HepG2 (cell line): ENCODE measurements around the gene SCGB2A2. TPM values are rescaled to one million over a fixed set of nuclear protein-coding genes. Genes with fewer than 3 reads are reported as not detected.

Source experiments
- ATAC-seq: fragments of 200-7000 bp; cut with Tn5 transposase; 3 replicates; pipeline ENCODE4 v1.9.1; 2020; ENCODE audit warnings: mild to moderate bottlenecking, moderate library complexity
- BruUV-seq: library from RNA; stranded (reverse); fragments of 400-500 nt; replicated peaks from 2 replicates; lab custom pipeline; 2021; lab: Mats Ljungman, UMichigan
- CTCF ChIA-PET: fragments of 300-600 bp; formaldehyde crosslinking; extraction: SDS; loops from one replicate; lab custom pipeline; 2021; ENCODE audit warnings: low total read pairs, inconsistent platforms, low intra/inter-chr PET ratio; lab: Yijun Ruan, JAX
- POLR2A ChIA-PET: fragments of 350-600 bp; sonication (Branson Sonifier 250); formaldehyde crosslinking; loops from one replicate; lab custom pipeline; 2020; ENCODE audit warnings: antibody characterized with exemption, inconsistent platforms; lab: Yijun Ruan, JAX
- DNase-seq: peaks from one replicate; pipeline ENCODE4 v3.0.0-alpha.2; 2015; ENCODE audit warnings: low spot score
- FAIRE-seq: peaks from 3 replicates; lab custom pipeline; 2011; peaks lifted over from hg19 to GRCh38; lab: Jason Lieb, UNC
- H2AFZ ChIP-seq: one replicate; pipeline ENCODE4 v1.6.1; 2011; ENCODE audit warnings: low read length, inconsistent platforms
- H3K27ac ChIP-seq: fragments of 300-600 bp; 3 replicates; pipeline ENCODE4 v1.8.0; 2011; ENCODE audit warnings: mixed run types, mild to moderate bottlenecking, mixed read lengths, low read length, inconsistent platforms; ENCODE audit not compliant: insufficient read depth; ENCODE audit errors: extremely low read length
- H3K27me3 ChIP-seq, 2 experiments: fragments of 200-600 bp in 1 of 2; 2 replicates in 1 of 2; 3 replicates in 1 of 2; pipeline versions ENCODE4 v1.6.0 to v1.8.0; 2011; ENCODE audit warnings: low read length in 2 of 2, mild to moderate bottlenecking in 2 of 2, moderate library complexity in 2 of 2, inconsistent platforms in 1 of 2; ENCODE audit not compliant: insufficient read depth in 2 of 2, control insufficient read depth in 1 of 2
- H3K36me3 ChIP-seq, 2 experiments: fragments of 200-600 bp in 1 of 2; replicated peaks in 1 of 2; 2 replicates in 1 of 2; 3 replicates in 1 of 2; pipeline versions ENCODE4 v1.5.1 to v1.8.0; 2011; ENCODE audit warnings: low read length in 2 of 2, inconsistent platforms in 1 of 2; ENCODE audit not compliant: insufficient read depth in 2 of 2, control insufficient read depth in 1 of 2
- H3K4me1 ChIP-seq: 2 replicates; pipeline ENCODE4 v1.5.1; 2012; ENCODE audit warnings: low read length, inconsistent platforms; ENCODE audit not compliant: insufficient read depth
- H3K4me2 ChIP-seq: 2 replicates; pipeline ENCODE4 v1.6.0; 2011; ENCODE audit warnings: low read depth, low read length, inconsistent platforms
- H3K4me3 ChIP-seq, 3 experiments: fragments of 200-600 bp in 1 of 3; sonication (generic), shearing (Covaris generic) in 1 of 3; replicated peaks in 1 of 3; 2 replicates each; pipeline ENCODE4 v1.5.1; 2011 to 2016; ENCODE audit warnings: low read length in 3 of 3, inconsistent platforms in 2 of 3, low read depth in 2 of 3, mild to moderate bottlenecking in 2 of 3, control low read depth in 1 of 3, mixed read lengths in 1 of 3; ENCODE audit not compliant: insufficient read depth in 1 of 3
- H3K79me2 ChIP-seq: one replicate; pipeline ENCODE4 v1.6.1; 2011; ENCODE audit warnings: low read length, inconsistent platforms; ENCODE audit not compliant: insufficient read depth
- H3K9ac ChIP-seq: 2 replicates; pipeline ENCODE4 v1.6.0; 2011; ENCODE audit warnings: mild to moderate bottlenecking, low read depth, low read length, inconsistent platforms; ENCODE audit not compliant: insufficient read depth
- H3K9me3 ChIP-seq: 2 replicates; pipeline ENCODE4 v1.5.1; 2012; ENCODE audit warnings: mild to moderate bottlenecking, low read length
- H4K20me1 ChIP-seq: 2 replicates; pipeline ENCODE4 v1.6.0; 2011; ENCODE audit warnings: inconsistent platforms, mild to moderate bottlenecking, low read length, moderate library complexity; ENCODE audit not compliant: insufficient read depth
- BCL3 ChIP-seq: sonication (generic); formaldehyde crosslinking; IDR thresholded peaks from 2 replicates; pipeline ENCODE4 v1.5.1; 2020; ENCODE audit warnings: mild to moderate bottlenecking, missing genetic modification reagents, moderate library complexity
- CHCHD3 ChIP-seq: sonication (generic); formaldehyde crosslinking; IDR thresholded peaks from 2 replicates; pipeline ENCODE4 v1.8.0; 2022; ENCODE audit warnings: mild to moderate bottlenecking, missing genetic modification reagents, moderate library complexity
- FOXC1 ChIP-seq: sonication (generic); formaldehyde crosslinking; IDR thresholded peaks from 2 replicates; pipeline ENCODE4 v1.8.0; 2022; ENCODE audit warnings: mild to moderate bottlenecking, missing genetic modification reagents, borderline replicate concordance
- HNRNPLL ChIP-seq: fragments of 200-400 bp; formaldehyde crosslinking; IDR thresholded peaks from 2 replicates; pipeline ENCODE4 v1.6.1; 2017; ENCODE audit warnings: mild to moderate bottlenecking, low read depth, low read length; ENCODE audit not compliant: poor library complexity, severe bottlenecking
- IKZF1 ChIP-seq: fragments of 450-650 bp; IDR thresholded peaks from 2 replicates; pipeline ENCODE4 v1.7.1; 2016
- KLF9 ChIP-seq: IDR thresholded peaks from 2 replicates; pipeline ENCODE4 v1.6.1; 2016; ENCODE audit warnings: low read depth
- KMT2B ChIP-seq: IDR thresholded peaks from 2 replicates; pipeline ENCODE4 v1.6.1; 2016; ENCODE audit warnings: missing genetic modification reagents, missing compliant biosample characterization
- MXD4 ChIP-seq: IDR thresholded peaks from 2 replicates; pipeline ENCODE4 v1.6.1; 2016; ENCODE audit warnings: mild to moderate bottlenecking, missing biosample characterization, missing genetic modification reagents
- NFE2 ChIP-seq: sonication (generic); formaldehyde crosslinking; IDR thresholded peaks from 2 replicates; pipeline ENCODE4 v1.4.0; 2020; ENCODE audit warnings: missing genetic modification reagents
- SAFB2 ChIP-seq: sonication (generic); formaldehyde crosslinking; IDR thresholded peaks from 2 replicates; pipeline ENCODE4 v1.5.1; 2020; ENCODE audit warnings: missing genetic modification reagents, low read depth, mild to moderate bottlenecking, borderline replicate concordance
- ZBTB3 ChIP-seq: sonication (generic); formaldehyde crosslinking; IDR thresholded peaks from 2 replicates; pipeline ENCODE4 v1.4.0; 2020; ENCODE audit warnings: low read depth, mild to moderate bottlenecking, moderate library complexity, missing genetic modification reagents, borderline replicate concordance
- ZNF431 ChIP-seq: sonication (generic); formaldehyde crosslinking; IDR thresholded peaks from 2 replicates; pipeline ENCODE4 v1.9.0; 2022; ENCODE audit warnings: missing genetic modification reagents, low read depth, mild to moderate bottlenecking, borderline replicate concordance
- ZNF670 ChIP-seq: sonication (generic); formaldehyde crosslinking; IDR thresholded peaks from 2 replicates; pipeline ENCODE4 v1.8.0; 2022; ENCODE audit warnings: mild to moderate bottlenecking, missing genetic modification reagents, borderline replicate concordance
- WGBS: methylation state at CpG from one replicate; pipeline ENCODE4 v1.1.6; 2017; ENCODE audit warnings: low lambda C conversion rate; 5-methylcytosine and 5-hydroxymethylcytosine counted together
- in situ Hi-C: cut with HindIII; loops from 2 replicates; pipeline ENCODE4 v1.10.0; 2017; ENCODE audit warnings: low pct_unique_long_range_greater_than_20kb; ENCODE audit not compliant: extremely low pct_ligation_motif_present
- intact Hi-C: fragments of 100-400 bp; cut with micrococcal nuclease; formaldehyde crosslinking; loops from one replicate; pipeline ENCODE4 v1.10.0; 2022; ENCODE audit not compliant: unreplicated experiment
- polyA plus RNA-seq, 8 experiments: library from polyadenylated mRNA; depleted of rRNA in 3 of 8; stranded (reverse) in 7 of 8; unstranded in 1 of 8; fragments of >200 nt; fragmentation: Illumina TruSeq in 4 of 8; extraction: Trizol in 4 of 8; gene quantifications; 2 replicates each; pipeline versions ENCODE4 v1.2.1 to v1.2.3, GENCODE V29; 2011 to 2016; ENCODE audit warnings: low read depth in 4 of 8, missing spikeins in 1 of 8, mixed read lengths in 1 of 8; ENCODE audit not compliant: insufficient read depth in 1 of 8
- total RNA-seq, 5 experiments: library from RNA; depleted of rRNA; stranded (reverse); fragments of >200 nt; fragmentation: Illumina TruSeq; extraction: Trizol; gene quantifications; 2 replicates each; pipeline ENCODE4 v1.2.3, GENCODE V29; 2016; ENCODE audit warnings: low read depth in 1 of 5
- TF ChIP-seq, protein P1 (sequence below): sonication (generic); formaldehyde crosslinking; IDR thresholded peaks from 2 replicates; pipeline ENCODE4 v1.5.0; 2020; ENCODE audit warnings: mild to moderate bottlenecking, missing genetic modification reagents
- TF ChIP-seq, protein P2 (sequence below): sonication (generic); formaldehyde crosslinking; conservative IDR thresholded peaks from 2 replicates; pipeline ENCODE4 v1.4.0; 2020; ENCODE audit warnings: mild to moderate bottlenecking, missing genetic modification reagents, moderate library complexity

Gene SCGB2A2
- total and polyA plus RNA-seq, 2 of the 13 experiments (the other 11 are each of a cell fraction or from before 2014, with no cell fraction given), result 0.12 TPM; not detected in 1

DNA sequence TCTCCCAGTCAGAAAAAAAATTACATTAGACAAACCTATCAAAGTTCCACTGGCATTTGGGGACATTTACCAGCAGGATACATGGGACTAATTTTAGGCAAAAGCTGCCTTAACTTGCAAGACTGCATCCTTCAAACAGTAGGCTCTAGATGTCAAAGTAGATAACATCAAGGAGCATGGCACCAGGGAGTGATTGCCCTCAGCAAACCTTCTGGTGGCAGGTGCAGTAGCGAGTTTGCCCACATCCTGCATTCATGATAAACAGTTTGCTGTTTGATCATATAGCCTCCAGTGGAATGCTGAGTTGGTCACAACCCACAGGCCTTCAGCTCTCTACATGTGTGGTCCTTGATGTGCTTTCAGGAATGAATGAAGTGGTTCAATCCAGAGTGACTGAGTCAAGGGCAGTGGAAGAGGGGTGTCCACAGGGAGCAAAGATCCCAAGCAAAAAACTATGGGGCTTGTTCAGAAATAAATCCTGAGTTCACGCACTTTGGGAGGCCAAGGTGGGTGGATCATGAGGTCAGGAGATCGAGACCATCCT is 15.9 kb upstream of the SCGB2A2 start:
- no peak overlapping the region for H3K4me2 ChIP-seq
- H3K9me3 ChIP-seq, result peaks cover 44% of the 10 kb centered on the region
- no peaks in the 10 kb centered on the region for H4K20me1 ChIP-seq
- H3K27ac ChIP-seq, result no peak overlapping the region
- H3K9ac ChIP-seq, result no peak overlapping the region
- ATAC-seq, result no peak
- WGBS, result 40% methylated on average over 3 of the region's 3 CpGs
- BruUV-seq, result no TSS peak
- ChIA-PET POLR2A (no interaction called here), CTCF (no interaction called here)
- intact Hi-C loops, result no loop called here
- no peak overlapping the region for H3K4me3 ChIP-seq
- H2AFZ ChIP-seq, result no peak overlapping the region
- no peaks in the 10 kb centered on the region for H3K79me2 ChIP-seq
- no peaks in the 10 kb centered on the region for H3K27me3 ChIP-seq
- no peak for FAIRE-seq
- no peaks in the 10 kb centered on the region for H3K36me3 ChIP-seq
- in situ Hi-C loops, result no loop called here
- peaks cover 25% of the 10 kb centered on the region for H3K4me1 ChIP-seq
- TF ChIP-seq ZBTB3 (CRISPR knock-in tag), result no peak
- TF ChIP-seq FOXC1 (CRISPR knock-in tag), result no peak
- no peak for TF ChIP-seq CHCHD3 (CRISPR knock-in tag)
- TF ChIP-seq, protein P1, sequence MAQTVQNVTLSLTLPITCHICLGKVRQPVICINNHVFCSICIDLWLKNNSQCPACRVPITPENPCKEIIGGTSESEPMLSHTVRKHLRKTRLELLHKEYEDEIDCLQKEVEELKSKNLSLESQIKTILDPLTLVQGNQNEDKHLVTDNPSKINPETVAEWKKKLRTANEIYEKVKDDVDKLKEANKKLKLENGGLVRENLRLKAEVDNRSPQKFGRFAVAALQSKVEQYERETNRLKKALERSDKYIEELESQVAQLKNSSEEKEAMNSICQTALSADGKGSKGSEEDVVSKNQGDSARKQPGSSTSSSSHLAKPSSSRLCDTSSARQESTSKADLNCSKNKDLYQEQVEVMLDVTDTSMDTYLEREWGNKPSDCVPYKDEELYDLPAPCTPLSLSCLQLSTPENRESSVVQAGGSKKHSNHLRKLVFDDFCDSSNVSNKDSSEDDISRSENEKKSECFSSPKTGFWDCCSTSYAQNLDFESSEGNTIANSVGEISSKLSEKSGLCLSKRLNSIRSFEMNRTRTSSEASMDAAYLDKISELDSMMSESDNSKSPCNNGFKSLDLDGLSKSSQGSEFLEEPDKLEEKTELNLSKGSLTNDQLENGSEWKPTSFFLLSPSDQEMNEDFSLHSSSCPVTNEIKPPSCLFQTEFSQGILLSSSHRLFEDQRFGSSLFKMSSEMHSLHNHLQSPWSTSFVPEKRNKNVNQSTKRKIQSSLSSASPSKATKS (CRISPR knock-in tag), result no peak
- no peak for TF ChIP-seq SAFB2 (CRISPR knock-in tag)
- no peak for TF ChIP-seq IKZF1
- no peak for TF ChIP-seq KMT2B (CRISPR knock-in tag)
- no peak for TF ChIP-seq ZNF670 (CRISPR knock-in tag)
- TF ChIP-seq HNRNPLL, result no peak
- no peak for TF ChIP-seq KLF9 (CRISPR knock-in tag)
- no peak for TF ChIP-seq MXD4 (CRISPR knock-in tag)
- TF ChIP-seq ZNF431 (CRISPR knock-in tag), result no peak
- TF ChIP-seq BCL3 (CRISPR knock-in tag), result no peak
- no peak for TF ChIP-seq NFE2 (CRISPR knock-in tag)
- TF ChIP-seq, protein P2, sequence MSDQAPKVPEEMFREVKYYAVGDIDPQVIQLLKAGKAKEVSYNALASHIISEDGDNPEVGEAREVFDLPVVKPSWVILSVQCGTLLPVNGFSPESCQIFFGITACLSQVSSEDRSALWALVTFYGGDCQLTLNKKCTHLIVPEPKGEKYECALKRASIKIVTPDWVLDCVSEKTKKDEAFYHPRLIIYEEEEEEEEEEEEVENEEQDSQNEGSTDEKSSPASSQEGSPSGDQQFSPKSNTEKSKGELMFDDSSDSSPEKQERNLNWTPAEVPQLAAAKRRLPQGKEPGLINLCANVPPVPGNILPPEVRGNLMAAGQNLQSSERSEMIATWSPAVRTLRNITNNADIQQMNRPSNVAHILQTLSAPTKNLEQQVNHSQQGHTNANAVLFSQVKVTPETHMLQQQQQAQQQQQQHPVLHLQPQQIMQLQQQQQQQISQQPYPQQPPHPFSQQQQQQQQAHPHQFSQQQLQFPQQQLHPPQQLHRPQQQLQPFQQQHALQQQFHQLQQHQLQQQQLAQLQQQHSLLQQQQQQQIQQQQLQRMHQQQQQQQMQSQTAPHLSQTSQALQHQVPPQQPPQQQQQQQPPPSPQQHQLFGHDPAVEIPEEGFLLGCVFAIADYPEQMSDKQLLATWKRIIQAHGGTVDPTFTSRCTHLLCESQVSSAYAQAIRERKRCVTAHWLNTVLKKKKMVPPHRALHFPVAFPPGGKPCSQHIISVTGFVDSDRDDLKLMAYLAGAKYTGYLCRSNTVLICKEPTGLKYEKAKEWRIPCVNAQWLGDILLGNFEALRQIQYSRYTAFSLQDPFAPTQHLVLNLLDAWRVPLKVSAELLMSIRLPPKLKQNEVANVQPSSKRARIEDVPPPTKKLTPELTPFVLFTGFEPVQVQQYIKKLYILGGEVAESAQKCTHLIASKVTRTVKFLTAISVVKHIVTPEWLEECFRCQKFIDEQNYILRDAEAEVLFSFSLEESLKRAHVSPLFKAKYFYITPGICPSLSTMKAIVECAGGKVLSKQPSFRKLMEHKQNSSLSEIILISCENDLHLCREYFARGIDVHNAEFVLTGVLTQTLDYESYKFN (CRISPR knock-in tag), result no peak
- no peak for DNase-seq
